Subcutaneous abdominal adipose tissue (tissue), 5 donors: ENCODE results near the gene CD180.

Experiments
- H3K27ac ChIP-seq: one replicate; pipeline ENCODE4 v1.7.0; 2013; ENCODE audit warnings: low read depth, mild to moderate bottlenecking, inconsistent platforms, low read length, moderate library complexity
- H3K27me3 ChIP-seq, 5 donors: one replicate each; pipeline ENCODE4 v1.7.0; 2013; ENCODE audit warnings: low read length in 5 of 5, inconsistent platforms in 1 of 5; ENCODE audit not compliant: control insufficient read depth in 5 of 5, insufficient read depth in 4 of 5
- H3K36me3 ChIP-seq, 5 donors: one replicate each; pipeline ENCODE4 v1.7.0; 2013; ENCODE audit warnings: low read length in 5 of 5; ENCODE audit not compliant: control insufficient read depth in 5 of 5, insufficient read depth in 5 of 5
- H3K4me1 ChIP-seq, 5 donors: one replicate each; pipeline ENCODE4 v1.7.0; 2013; ENCODE audit warnings: low read length in 5 of 5, mild to moderate bottlenecking in 3 of 5, moderate library complexity in 1 of 5; ENCODE audit not compliant: control insufficient read depth in 5 of 5, insufficient read depth in 5 of 5
- H3K4me3 ChIP-seq, 5 donors: one replicate each; pipeline ENCODE4 v1.7.0; 2013; ENCODE audit warnings: low read length in 5 of 5, low read depth in 1 of 5
- H3K9ac ChIP-seq, 5 donors: one replicate each; pipeline ENCODE4 v1.7.0; 2013; ENCODE audit warnings: low read length in 5 of 5, mild to moderate bottlenecking in 4 of 5, moderate library complexity in 3 of 5
- H3K9me3 ChIP-seq, 5 donors: one replicate each; pipeline ENCODE4 v1.7.0; 2013; ENCODE audit warnings: low read length in 5 of 5; ENCODE audit not compliant: control insufficient read depth in 5 of 5
- donor health status: healthy.
- donor health status: healthy.
- donor health status: healthy.
- donor health status: healthy.
- donor health status: healthy.

The CD180 gene

GRCh38 chr5:67165526-67166459, 30.8 kb downstream of the CD180 start:
- H3K27ac ChIP-seq: peak overlapping the region; percentile 62
- no peaks in the 10 kb centered on the region for H3K27me3 ChIP-seq
- peak overlapping the region in 4 of 5 donors; percentile 43 to 77 (median 52) for H3K9ac ChIP-seq
- no peaks in the 10 kb centered on the region for H3K9me3 ChIP-seq
- peak overlapping the region; percentile 36 to 65 (median 50) for H3K4me3 ChIP-seq
- H3K36me3 ChIP-seq: peaks cover 13 to 61% (median 47%) of the 10 kb centered on the region in 5 donors
- H3K4me1 ChIP-seq: peaks cover 0 to 17% (median 16%) of the 10 kb centered on the region in 5 donors

- Histone ChIP-seq H3K27ac (peak overlapping the region; percentile 62), H3K9ac (no peak overlapping the region), H3K4me1 (peaks cover 0 to 16% (median 14%) of the 10 kb centered on the region in 5 donors)
Measured at GRCh38 chr5:67164856-67165525, 31.6 kb downstream of the CD180 start.

GRCh38 chr5:67163863-67164595, 32.6 kb downstream of the CD180 start:
- H3K4me3 ChIP-seq: no peak overlapping the region

More at GRCh38 chr5:67164856-67165525, 31.6 kb downstream of the CD180 start:
- Histone ChIP-seq H3K36me3 (peaks cover 13 to 67% (median 52%) of the 10 kb centered on the region in 5 donors), H3K4me3 (no peak overlapping the region), H3K9me3 (no peaks in the 10 kb centered on the region), H3K27me3 (no peaks in the 10 kb centered on the region)

GRCh38 chr5:67163231-67163756, 33.3 kb downstream of the CD180 start:
- H3K27ac ChIP-seq: no peak overlapping the region
- H3K9me3 ChIP-seq: no peaks in the 10 kb centered on the region
- H3K4me1 ChIP-seq: peaks cover 0 to 16% (median 14%) of the 10 kb centered on the region in 5 donors
- peaks cover 10 to 67% (median 52%) of the 10 kb centered on the region in 5 donors for H3K36me3 ChIP-seq
- H3K9ac ChIP-seq: no peak overlapping the region
- no peak overlapping the region for H3K4me3 ChIP-seq
- no peaks in the 10 kb centered on the region for H3K27me3 ChIP-seq

More at GRCh38 chr5:67163863-67164595, 32.6 kb downstream of the CD180 start:
- no peaks in the 10 kb centered on the region for H3K9me3 ChIP-seq
- H3K9ac ChIP-seq: no peak overlapping the region
- H3K27ac ChIP-seq: no peak overlapping the region
- peaks cover 10 to 67% (median 52%) of the 10 kb centered on the region in 5 donors for H3K36me3 ChIP-seq
- no peaks in the 10 kb centered on the region for H3K27me3 ChIP-seq
- H3K4me1 ChIP-seq: peaks cover 0 to 16% (median 14%) of the 10 kb centered on the region in 5 donors

- H3K4me1 ChIP-seq: peaks cover 0 to 14% (median 13%) of the 10 kb centered on the region in 5 donors
- no peaks in the 10 kb centered on the region for H3K27me3 ChIP-seq
- H3K4me3 ChIP-seq: no peak overlapping the region
- no peak overlapping the region for H3K9ac ChIP-seq
- no peaks in the 10 kb centered on the region for H3K9me3 ChIP-seq
- no peak overlapping the region for H3K27ac ChIP-seq
- H3K36me3 ChIP-seq: peaks cover 8 to 63% (median 56%) of the 10 kb centered on the region in 5 donors
Measured at GRCh38 chr5:67161767-67162166, 34.8 kb downstream of the CD180 start.

- peaks cover 8 to 65% (median 62%) of the 10 kb centered on the region in 5 donors for H3K36me3 ChIP-seq
- H3K27ac ChIP-seq: no peak overlapping the region
Measured at GRCh38 chr5:67160985-67161384, 35.6 kb downstream of the CD180 start.

GRCh38 chr5:67160272-67160671, 36.3 kb downstream of the CD180 start:
- Histone ChIP-seq H3K36me3 (peaks cover 8 to 66% (median 62%) of the 10 kb centered on the region in 5 donors), H3K9me3 (no peaks in the 10 kb centered on the region), H3K9ac (peak overlapping the region in 1 of 5 donors; percentile 45), H3K4me3 (no peak overlapping the region), H3K27ac (no peak overlapping the region), H3K4me1 (no peaks in the 10 kb centered on the region), H3K27me3 (no peaks in the 10 kb centered on the region)

More at GRCh38 chr5:67160985-67161384, 35.6 kb downstream of the CD180 start:
- Histone ChIP-seq H3K4me3 (no peak overlapping the region), H3K4me1 (peaks cover 0 to 7% (median 5%) of the 10 kb centered on the region in 5 donors), H3K9me3 (no peaks in the 10 kb centered on the region), H3K9ac (no peak overlapping the region), H3K27me3 (no peaks in the 10 kb centered on the region)

GRCh38 chr5:67156976-67157583, 39.5 kb downstream of the CD180 start:
- no peak overlapping the region for H3K27ac ChIP-seq
- H3K27me3 ChIP-seq: no peaks in the 10 kb centered on the region
- no peaks in the 10 kb centered on the region for H3K9me3 ChIP-seq
- H3K9ac ChIP-seq: no peak overlapping the region
- H3K4me1 ChIP-seq: peaks cover 0 to 7% (median 0%) of the 10 kb centered on the region in 5 donors
- H3K4me3 ChIP-seq: no peak overlapping the region
- H3K36me3 ChIP-seq: peaks cover 27 to 61% (median 58%) of the 10 kb centered on the region in 5 donors

- H3K27ac ChIP-seq: no peak overlapping the region
- peaks cover 30 to 66% (median 59%) of the 10 kb centered on the region in 5 donors for H3K36me3 ChIP-seq
- no peak overlapping the region for H3K9ac ChIP-seq
- no peak overlapping the region for H3K4me3 ChIP-seq
- peaks cover 0 to 7% (median under 1%) of the 10 kb centered on the region in 5 donors for H3K4me1 ChIP-seq
- no peaks in the 10 kb centered on the region for H3K9me3 ChIP-seq
- H3K27me3 ChIP-seq: no peaks in the 10 kb centered on the region
Measured at GRCh38 chr5:67154556-67155206, 41.9 kb downstream of the CD180 start.
